ENCODE measurements around the gene ADAMTS2.

Gene ADAMTS2

DNA sequence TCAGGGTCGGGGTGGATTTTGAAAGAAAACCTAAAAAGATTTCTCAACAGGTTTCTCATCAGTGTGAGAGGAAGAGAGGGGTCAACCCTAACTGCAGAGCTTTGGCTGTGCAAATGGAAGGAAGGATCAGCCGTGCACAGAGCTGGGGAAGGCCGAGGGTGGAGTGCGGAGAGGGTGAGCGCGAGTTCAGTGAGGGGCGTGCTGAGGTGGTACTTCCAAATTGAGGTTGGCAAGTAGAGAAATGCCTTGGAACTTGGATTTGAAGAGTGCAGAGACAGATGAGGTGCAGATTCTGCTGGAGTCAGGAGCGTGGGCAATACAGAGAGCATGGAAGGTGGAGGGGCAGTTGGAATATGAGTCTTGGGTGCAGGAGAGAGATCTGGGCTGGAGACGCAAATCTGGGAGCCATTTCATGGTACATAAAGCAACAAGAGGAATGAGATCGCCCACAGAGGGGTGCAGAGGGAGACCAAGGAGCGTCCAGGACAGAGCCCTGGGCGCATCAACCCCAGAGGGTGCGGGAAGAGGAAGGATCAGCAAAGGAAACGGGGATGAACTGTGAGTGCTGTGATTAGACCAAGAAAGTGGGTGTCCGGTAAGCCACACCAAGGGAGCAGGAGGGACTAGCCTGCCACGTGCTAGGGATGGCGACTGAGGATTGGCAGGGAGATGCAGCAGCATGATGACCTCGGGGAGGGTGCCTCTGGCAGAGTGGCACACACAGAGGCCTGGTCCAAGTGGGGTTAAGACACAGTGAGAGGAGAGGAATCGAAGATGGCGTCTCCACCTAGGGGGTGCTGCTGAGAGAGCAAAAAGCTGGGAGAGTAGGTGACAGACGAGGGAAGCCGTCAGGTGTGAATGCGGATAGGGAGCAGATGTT is 105.8 kb downstream of the ADAMTS2 start:
- DNase-seq (ENCODE audit: low read depth): no peak
- TF ChIP-seq CTCF (IDR thresholded peaks at IDR 0.05; ENCODE audit: insufficient read depth, low read depth, low read length, missing control alignments): no peak

GRCh38 chr5:179238628-179238970 is 106.7 kb downstream of the ADAMTS2 start:
- DNase-seq (ENCODE audit: low read depth): no peak
- no peak overlapping the region for H3K4me3 ChIP-seq (ENCODE audit: low read depth, low read length)
- no peak for TF ChIP-seq CTCF (IDR thresholded peaks at IDR 0.05; ENCODE audit: insufficient read depth, low read depth, low read length, missing control alignments)

More for the DNA sequence above, 105.8 kb downstream of the ADAMTS2 start:
- H3K4me3 ChIP-seq (ENCODE audit: low read depth, low read length): no peak overlapping the region

DNA sequence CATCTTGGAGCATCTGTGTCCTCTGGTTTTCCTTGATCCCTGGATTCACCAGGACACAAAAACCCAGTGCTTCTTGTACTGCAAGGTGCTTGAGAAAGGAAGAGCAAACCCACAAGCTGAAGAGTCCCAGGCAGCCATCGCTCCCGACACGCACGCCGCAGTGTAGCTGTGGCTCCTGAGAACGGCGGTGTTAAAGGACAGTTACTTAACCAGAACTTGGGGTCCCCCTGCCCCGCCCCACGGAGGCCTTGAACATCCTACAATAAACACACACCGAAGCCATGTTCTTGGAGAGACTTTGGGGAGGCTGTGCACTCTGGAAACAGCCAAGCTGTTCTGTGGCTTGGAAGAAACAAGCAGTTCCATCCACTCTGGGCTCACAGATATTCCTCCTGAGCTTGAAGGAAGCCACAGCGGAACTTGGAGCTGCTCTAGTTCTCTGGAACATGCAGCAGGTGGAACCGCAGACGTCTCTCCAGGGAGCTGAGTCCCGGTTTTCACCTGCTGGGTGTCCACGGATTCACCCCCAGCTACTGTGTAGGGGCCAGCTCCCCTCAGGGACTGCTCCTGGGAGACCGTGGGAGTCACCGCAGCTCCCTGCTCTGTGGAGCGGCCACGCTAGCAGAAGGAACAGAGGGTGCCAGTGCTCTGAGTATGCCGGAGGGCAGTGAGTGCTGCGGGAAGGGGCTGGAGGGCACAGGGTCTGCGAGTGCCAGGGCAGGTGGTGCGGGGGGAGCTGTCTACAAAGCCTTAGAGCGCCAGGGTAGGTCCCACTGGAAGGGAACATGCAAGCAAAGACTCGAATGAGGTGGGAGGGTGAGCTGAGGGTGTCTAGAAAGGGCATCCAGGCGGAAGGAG is 107.3 kb downstream of the ADAMTS2 start:
- no peak for TF ChIP-seq CTCF (IDR thresholded peaks at IDR 0.05; ENCODE audit: insufficient read depth, low read depth, low read length, missing control alignments)
- no peak overlapping the region for H3K4me3 ChIP-seq (ENCODE audit: low read depth, low read length)
- no peak for DNase-seq (ENCODE audit: low read depth)

DNA sequence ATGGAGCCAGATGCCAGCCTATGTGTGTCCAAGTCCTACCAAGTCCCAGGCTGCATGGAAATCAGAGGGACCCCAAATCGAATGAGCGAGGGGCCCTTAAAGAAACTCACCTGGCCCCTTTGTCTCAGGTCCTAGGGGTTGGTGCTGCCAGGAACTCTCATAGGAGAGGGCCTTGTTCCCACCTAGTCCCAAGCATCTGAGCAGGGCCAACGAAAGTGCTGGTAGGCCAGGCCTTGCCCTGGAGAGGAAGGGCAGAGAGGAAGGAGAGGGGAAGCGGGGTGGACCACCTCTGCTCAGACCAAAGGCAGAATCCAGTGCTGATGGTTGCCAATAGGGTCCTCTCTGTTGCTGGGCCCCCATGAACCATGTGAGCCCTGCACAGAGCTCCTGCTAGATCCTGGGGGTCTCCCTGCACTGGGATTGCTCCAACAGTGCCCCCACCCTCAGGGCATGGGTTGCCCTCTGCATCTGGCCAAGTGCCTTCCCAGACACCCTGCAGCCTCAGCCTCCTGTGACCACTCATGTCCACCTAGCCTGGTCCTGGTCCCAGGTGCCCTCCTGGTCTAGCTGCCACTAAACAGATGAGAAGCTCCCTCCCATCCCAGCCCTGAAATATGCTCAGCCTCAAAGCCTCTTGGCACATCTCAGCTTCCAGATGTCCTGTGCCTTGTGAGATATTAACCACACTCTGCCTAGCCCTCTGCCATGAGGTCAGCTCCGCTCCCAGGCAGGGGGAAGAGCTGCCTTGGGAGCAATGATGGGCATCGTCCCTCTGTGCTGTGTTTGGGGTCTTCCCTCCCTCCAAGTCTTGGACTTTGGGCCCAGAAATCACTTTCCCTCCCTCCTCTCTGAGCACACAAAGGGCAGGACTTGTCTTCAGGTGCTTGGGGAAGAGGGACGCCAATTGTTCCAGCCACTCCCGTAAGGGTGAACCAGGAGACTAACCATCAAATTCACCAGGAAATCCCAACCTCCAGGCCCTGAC is 109.6 kb downstream of the ADAMTS2 start:
- DNase-seq (ENCODE audit: low read depth): no peak
- no peak for TF ChIP-seq CTCF (IDR thresholded peaks at IDR 0.05; ENCODE audit: insufficient read depth, low read depth, low read length, missing control alignments)
- no peak overlapping the region for H3K4me3 ChIP-seq (ENCODE audit: low read depth, low read length)

- no peak overlapping the region for H3K4me3 ChIP-seq (ENCODE audit: low read depth, low read length)
- DNase-seq (ENCODE audit: low read depth): no peak
Measured at GRCh38 chr5:179234563-179235135, 110.6 kb downstream of the ADAMTS2 start.

More at GRCh38 chr5:179234563-179235135, 110.6 kb downstream of the ADAMTS2 start:
- no peak for TF ChIP-seq CTCF (IDR thresholded peaks at IDR 0.05; ENCODE audit: insufficient read depth, low read depth, low read length, missing control alignments)
